CD4-positive, alpha-beta T cell (primary cell): ENCODE results near the gene PCBP2. TPM values are rescaled to one million over a fixed set of nuclear protein-coding genes. Genes with fewer than 3 reads are reported as not detected.

ENCODE experiments used
- ATAC-seq: fragments of 200-7000 bp; cut with Tn5 transposase; one replicate; pipeline ENCODE4 v1.10.0; 2022; ENCODE audit warnings: mild to moderate bottlenecking; ENCODE audit not compliant: poor library complexity
- CTCF ChIA-PET: fragments of 350-600 bp; sonication (Branson Sonifier 250); formaldehyde crosslinking; loops from one replicate; lab custom pipeline; 2021; ENCODE audit warnings: antibody characterized with exemption, inconsistent platforms; lab: Charles Lee
- POLR2A ChIA-PET: fragments of 350-600 bp; sonication (Branson Sonifier 250); formaldehyde crosslinking; loops from one replicate; lab custom pipeline; 2021; ENCODE audit warnings: antibody characterized with exemption, inconsistent platforms; lab: Charles Lee
- DNase-seq, 14 experiments: peaks; one replicate each; pipeline ENCODE4 v3.0.0-alpha.2; 2013 to 2020; ENCODE audit warnings: mixed read lengths in 2 of 14
- H3K27ac ChIP-seq, 2 donors: one replicate each; pipeline versions ENCODE4 v1.5.1 to v1.7.0; 2013; ENCODE audit warnings: low read length in 2 of 2, low read depth in 1 of 2, mild to moderate bottlenecking in 1 of 2
- H3K27me3 ChIP-seq, 2 experiments: 1 replicate in 1 of 2; 2 replicates in 1 of 2; pipeline versions ENCODE4 v1.6.1 to v1.7.0; 2013; ENCODE audit warnings: low read length in 2 of 2, control low read depth in 1 of 2, mild to moderate bottlenecking in 1 of 2, moderate library complexity in 1 of 2; ENCODE audit not compliant: insufficient read depth in 2 of 2, control insufficient read depth in 1 of 2
- H3K36me3 ChIP-seq: one replicate; pipeline ENCODE4 v1.6.1; 2013; ENCODE audit warnings: low read length, control low read depth; ENCODE audit not compliant: insufficient read depth
- H3K4me1 ChIP-seq: one replicate; pipeline ENCODE4 v1.6.1; 2013; ENCODE audit warnings: low read length, control low read depth; ENCODE audit not compliant: insufficient read depth
- H3K4me3 ChIP-seq: one replicate; pipeline ENCODE4 v1.5.1; 2013; ENCODE audit warnings: mild to moderate bottlenecking, low read length, moderate library complexity
- H3K9me3 ChIP-seq, 2 experiments: 1 replicate in 1 of 2; 2 replicates in 1 of 2; pipeline versions ENCODE4 v1.6.1 to v1.7.0; 2013; ENCODE audit warnings: low read length in 2 of 2, mild to moderate bottlenecking in 2 of 2, control low read depth in 1 of 2, moderate library complexity in 1 of 2; ENCODE audit not compliant: control insufficient read depth in 1 of 2, insufficient read depth in 1 of 2
- H3K27ac Mint-ChIP-seq: one replicate; pipeline ENCODE4 v1.8.0; 2020; ENCODE audit warnings: mixed read lengths
- H3K27me3 Mint-ChIP-seq: one replicate; pipeline ENCODE4 v1.8.0; 2021; ENCODE audit warnings: mixed read lengths
- H3K36me3 Mint-ChIP-seq: one replicate; pipeline ENCODE4 v1.8.0; 2021; ENCODE audit warnings: low read depth, mixed read lengths
- H3K4me1 Mint-ChIP-seq: one replicate; pipeline ENCODE4 v1.8.0; 2021; ENCODE audit warnings: low read depth, mixed read lengths
- H3K4me3 Mint-ChIP-seq: one replicate; pipeline ENCODE4 v1.8.0; 2020; ENCODE audit warnings: mild to moderate bottlenecking, mixed read lengths
- H3K9me3 Mint-ChIP-seq: one replicate; pipeline ENCODE4 v1.8.0; 2020; ENCODE audit warnings: mixed read lengths
- CTCF ChIP-seq: fragments of 200-600 bp; IDR thresholded peaks from one replicate; pipeline ENCODE4 v1.8.0; 2022; ENCODE audit warnings: antibody characterized with exemption, mild to moderate bottlenecking
- intact Hi-C, 2 experiments: fragments of 100-400 bp; cut with DNase I in 1 of 2; cut with micrococcal nuclease in 1 of 2; formaldehyde crosslinking; loops; one replicate each; pipeline versions ENCODE4 v1.15.1 to v1.9.0; 2023 to 2025; cut with DNase I, micrococcal nuclease
- total RNA-seq, 174 experiments: library from RNA in 2 of 174; stranded (reverse) in 2 of 174; gene quantifications; one replicate each; pipeline ENCODE4 v1.2.3 and lab custom pipeline; 2021 to 2026

Gene PCBP2
- total RNA-seq, 2 experiments from 2014 or later: 1,331 to 1,359 TPM

DNA sequence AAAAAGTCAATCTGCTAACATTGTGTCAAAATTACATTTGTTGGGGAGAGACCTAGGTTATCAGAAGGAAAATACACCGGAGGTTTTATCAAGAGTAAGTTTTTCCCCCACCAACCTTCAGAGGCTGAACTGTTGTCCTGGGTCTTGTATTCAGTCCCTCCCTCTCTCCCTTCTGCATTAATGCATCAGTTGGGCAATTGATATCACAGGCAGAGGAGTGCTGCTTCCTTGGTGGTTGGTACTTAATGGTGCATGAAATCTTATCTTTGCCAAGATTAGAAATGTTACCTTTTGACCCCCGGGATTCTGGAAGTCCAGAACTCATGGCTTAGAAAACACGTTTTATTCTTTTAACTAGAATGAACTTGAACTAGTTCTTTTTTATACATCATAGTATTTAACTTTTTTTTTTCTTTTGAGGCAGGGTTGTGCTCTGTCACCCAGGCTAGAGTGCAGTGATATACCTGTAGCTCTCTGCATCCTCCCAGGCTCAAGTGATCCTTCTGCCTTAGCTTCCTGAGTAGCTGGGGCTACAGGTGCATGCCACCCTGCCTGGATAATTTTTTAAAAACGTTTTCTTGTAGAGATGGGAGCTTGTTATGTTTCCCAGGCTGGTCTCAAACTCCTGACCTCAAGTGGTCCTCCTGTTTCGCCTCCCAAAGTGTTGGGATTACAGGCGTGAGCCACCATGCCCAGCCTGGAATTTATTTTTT is 4.9 kb downstream of the PCBP2 start:
- Histone ChIP-seq H3K9me3 (no peaks in the 10 kb centered on the region), H3K27me3 (no peaks in the 10 kb centered on the region), H3K27ac (no peak overlapping the region), H3K4me3 (no peak overlapping the region), H3K36me3 (peaks cover 83% of the 10 kb centered on the region), H3K4me1 (peaks cover 21% of the 10 kb centered on the region)
- ATAC-seq (no peak), DNase-seq (no peak)
- no peak overlapping the region for H3K27ac Mint-ChIP-seq
- H3K27me3 Mint-ChIP-seq: no peaks in the 10 kb centered on the region
- intact Hi-C loops: loop anchor here in 1 of 2 experiments (10.0 kb wide), 1 partner anchor 452 kb away; the partner anchor contains the start of gene EIF4B
- H3K4me1 Mint-ChIP-seq: peaks cover 57% of the 10 kb centered on the region
- POLR2A ChIA-PET: interaction anchor here (1.1 to 1.2 kb wide), 2 partner anchors 16 to 44 kb away, joined by 3 to 5 read pairs; partner anchors contain the start of gene TARBP2
- CTCF ChIA-PET: interaction anchor here (0.6 kb wide), 1 partner anchor 9 kb away, joined by 3 read pairs; no protein-coding TSS in a partner anchor
- no peaks in the 10 kb centered on the region for H3K9me3 Mint-ChIP-seq
- TF ChIP-seq CTCF: no peak
- peaks cover 97% of the 10 kb centered on the region for H3K36me3 Mint-ChIP-seq
- peak overlapping the region; percentile 62 for H3K4me3 Mint-ChIP-seq

DNA sequence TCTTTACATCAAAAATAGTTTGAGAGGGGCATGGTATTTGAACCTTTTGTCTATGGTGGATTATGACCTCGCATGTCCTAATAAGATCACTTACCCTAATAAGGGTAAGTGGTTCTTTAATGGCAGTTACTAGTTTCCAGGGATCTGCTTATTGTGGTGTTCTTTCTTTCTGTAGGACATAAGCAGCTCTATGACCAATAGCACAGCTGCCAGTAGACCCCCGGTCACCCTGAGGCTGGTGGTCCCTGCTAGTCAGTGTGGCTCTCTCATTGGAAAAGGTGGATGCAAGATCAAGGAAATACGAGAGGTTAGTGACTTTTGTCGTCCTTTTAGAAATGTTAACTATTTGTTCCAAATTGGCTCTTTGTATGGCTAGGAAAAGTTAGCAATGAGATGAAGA is 7.2 kb downstream of the PCBP2 start:
- peak overlapping the region; percentile 20 for H3K4me3 Mint-ChIP-seq
- H3K36me3 Mint-ChIP-seq: peaks cover 99% of the 10 kb centered on the region
- Histone ChIP-seq H3K36me3 (peaks cover 99% of the 10 kb centered on the region), H3K27me3 (no peaks in the 10 kb centered on the region), H3K27ac (no peak overlapping the region), H3K4me1 (peaks cover 18% of the 10 kb centered on the region), H3K4me3 (no peak overlapping the region), H3K9me3 (no peaks in the 10 kb centered on the region)
- CTCF ChIA-PET: no interaction called here
- TF ChIP-seq CTCF: no peak
- peaks cover 56% of the 10 kb centered on the region for H3K4me1 Mint-ChIP-seq
- H3K27ac Mint-ChIP-seq: no peak overlapping the region
- H3K27me3 Mint-ChIP-seq: no peaks in the 10 kb centered on the region
- no peaks in the 10 kb centered on the region for H3K9me3 Mint-ChIP-seq
- DNase-seq (no peak), ATAC-seq (no peak)
- POLR2A ChIA-PET: interaction anchor here (2.1 kb wide), 1 partner anchor 42 kb away, joined by 12 read pairs; the partner anchor contains the start of gene TARBP2
- intact Hi-C loops: loop anchor here in 1 of 2 experiments (10.0 kb wide), 1 partner anchor 454 kb away; the partner anchor contains the start of gene EIF4B

DNA sequence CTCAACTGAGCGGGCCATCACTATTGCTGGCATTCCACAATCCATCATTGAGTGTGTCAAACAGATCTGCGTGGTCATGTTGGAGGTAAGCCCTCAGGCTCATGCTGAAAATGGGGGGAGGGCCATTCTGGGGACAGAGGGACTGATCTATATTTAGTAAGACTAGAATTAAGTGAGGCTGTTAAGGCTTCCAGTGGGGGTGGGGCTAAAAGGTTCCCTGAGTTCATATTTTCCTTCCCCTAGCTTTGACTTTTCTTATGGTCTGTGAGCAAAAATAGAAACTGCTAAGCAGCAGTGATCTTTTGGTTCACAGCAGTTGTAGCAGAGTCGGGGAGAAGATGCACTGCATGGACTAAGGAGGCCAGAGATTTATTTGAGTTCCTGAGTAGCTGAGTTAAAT is 9.2 kb downstream of the PCBP2 start:
- Histone ChIP-seq H3K27ac (no peak overlapping the region), H3K4me1 (peaks cover 9% of the 10 kb centered on the region), H3K4me3 (no peak overlapping the region), H3K36me3 (peaks cover 98% of the 10 kb centered on the region), H3K27me3 (no peaks in the 10 kb centered on the region), H3K9me3 (no peaks in the 10 kb centered on the region)
- ChIA-PET POLR2A (interaction anchor here (1.5 kb wide), 1 partner anchor 12 kb away, joined by 3 read pairs; no protein-coding TSS in a partner anchor), CTCF (no interaction called here)
- DNase-seq (no peak), ATAC-seq (no peak)
- H3K4me3 Mint-ChIP-seq: no peak overlapping the region
- H3K4me1 Mint-ChIP-seq: peaks cover 54% of the 10 kb centered on the region
- no peaks in the 10 kb centered on the region for H3K9me3 Mint-ChIP-seq
- intact Hi-C loops: no loop called here
- no peak overlapping the region for H3K27ac Mint-ChIP-seq
- H3K27me3 Mint-ChIP-seq: no peaks in the 10 kb centered on the region
- peaks cover 99% of the 10 kb centered on the region for H3K36me3 Mint-ChIP-seq
- TF ChIP-seq CTCF: no peak
